Naive thymus-derived CD4-positive, alpha-beta T cell (primary cell): Measurements from ENCODE around the gene TMCC2. TPM values are rescaled to one million over a fixed set of nuclear protein-coding genes. Genes with fewer than 3 reads are reported as not detected.
A peak's percentile ranks its signal among the peaks of the same experiment; 100 is the strongest.
"Not testable (repeated sequence)": the region's sequence is repeated elsewhere in the genome, so short reads cannot be mapped to it uniquely, and the experiment has no call there.

Source experiments
- ATAC-seq: fragments of 150-1000 bp; cut with Tn5 transposase; 2 replicates; pipeline ENCODE4 v1.10.0; 2021; ENCODE audit warnings: mild to moderate bottlenecking, moderate library complexity
- CTCF ChIA-PET: fragments of 350-600 bp; sonication (Branson Sonifier 250); formaldehyde crosslinking; loops from one replicate; lab custom pipeline; 2021; ENCODE audit warnings: antibody characterized with exemption; lab: Charles Lee
- POLR2A ChIA-PET: fragments of 350-600 bp; sonication (Branson Sonifier 250); formaldehyde crosslinking; loops from one replicate; lab custom pipeline; 2021; ENCODE audit warnings: antibody characterized with exemption, inconsistent platforms; lab: Charles Lee
- DNase-seq, 9 donors: peaks; one replicate each; pipeline versions ENCODE4 v3.0.0 to v3.0.0-alpha.2; 2020 to 2022; ENCODE audit warnings: mixed read lengths in 1 of 9
- H3K27ac ChIP-seq: one replicate; pipeline ENCODE4 v1.7.0; 2013; ENCODE audit warnings: mild to moderate bottlenecking, low read depth, low read length, moderate library complexity
- H3K27me3 ChIP-seq, 2 donors: one replicate each; pipeline ENCODE4 v1.7.0; 2013; ENCODE audit warnings: low read length in 2 of 2, mild to moderate bottlenecking in 2 of 2, moderate library complexity in 2 of 2; ENCODE audit not compliant: control insufficient read depth in 2 of 2, insufficient read depth in 2 of 2
- H3K36me3 ChIP-seq, 3 experiments: 1 replicate in 2 of 3; 2 replicates in 1 of 3; pipeline ENCODE4 v1.7.0; 2013; ENCODE audit warnings: low read length in 3 of 3, mild to moderate bottlenecking in 3 of 3, moderate library complexity in 1 of 3; ENCODE audit not compliant: insufficient read depth in 3 of 3, control insufficient read depth in 2 of 3
- H3K4me1 ChIP-seq, 2 donors: one replicate each; pipeline ENCODE4 v1.7.0; 2013; ENCODE audit warnings: low read length in 2 of 2, mild to moderate bottlenecking in 2 of 2, moderate library complexity in 1 of 2; ENCODE audit not compliant: control insufficient read depth in 2 of 2, insufficient read depth in 2 of 2
- H3K4me3 ChIP-seq: 2 replicates; pipeline ENCODE4 v1.7.0; 2013; ENCODE audit warnings: mild to moderate bottlenecking, low read length
- H3K9me3 ChIP-seq, 3 experiments: 1 replicate in 2 of 3; 2 replicates in 1 of 3; pipeline ENCODE4 v1.7.0; 2013; ENCODE audit warnings: low read length in 3 of 3; ENCODE audit not compliant: control insufficient read depth in 2 of 3
- H3K27ac Mint-ChIP-seq, 9 donors: one replicate each; pipeline ENCODE4 v1.8.0; 2020 to 2022; ENCODE audit warnings: mixed read lengths in 9 of 9, mild to moderate bottlenecking in 8 of 9, moderate library complexity in 5 of 9, inconsistent platforms in 2 of 9
- H3K27me3 Mint-ChIP-seq, 5 donors: one replicate each; pipeline ENCODE4 v1.8.0; 2021 to 2022; ENCODE audit warnings: mixed read lengths in 5 of 5, mild to moderate bottlenecking in 1 of 5
- H3K36me3 Mint-ChIP-seq, 5 donors: one replicate each; pipeline ENCODE4 v1.8.0; 2020 to 2022; ENCODE audit warnings: mixed read lengths in 5 of 5, mild to moderate bottlenecking in 3 of 5, inconsistent platforms in 1 of 5
- H3K4me1 Mint-ChIP-seq, 7 donors: one replicate each; pipeline ENCODE4 v1.8.0; 2020 to 2022; ENCODE audit warnings: mixed read lengths in 7 of 7, mild to moderate bottlenecking in 3 of 7, inconsistent platforms in 1 of 7
- H3K4me3 Mint-ChIP-seq, 10 donors: one replicate each; pipeline ENCODE4 v1.8.0; 2020 to 2022; ENCODE audit warnings: mild to moderate bottlenecking in 10 of 10, mixed read lengths in 10 of 10, moderate library complexity in 6 of 10, inconsistent platforms in 2 of 10
- H3K9me3 Mint-ChIP-seq, 11 donors: one replicate each; pipeline ENCODE4 v1.8.0; 2020 to 2022; ENCODE audit warnings: mixed read lengths in 11 of 11, mild to moderate bottlenecking in 4 of 11, inconsistent platforms in 1 of 11, moderate library complexity in 1 of 11
- intact Hi-C, 2 donors: fragments of 100-400 bp; cut with micrococcal nuclease; formaldehyde crosslinking; loops; one replicate each; pipeline ENCODE4 v1.15.1; 2023
- polyA plus RNA-seq, 2 donors: library from polyadenylated mRNA; unstranded; fragments of 300-500 nt; fragmentation: Illumina TruSeq; gene quantifications; one replicate each; pipeline ENCODE4 v1.2.3, GENCODE V29; 2021
- total RNA-seq, 6 experiments: library from RNA in 5 of 6; stranded (reverse) in 5 of 6; gene quantifications; 1 replicate in 5 of 6; 2 replicates in 1 of 6; pipeline ENCODE4 v1.2.3 and lab custom pipeline; 2021 to 2026

TMCC2 gene
- total and polyA plus RNA-seq, 7 experiments from 2014 or later: 0.30 to 3.6 (median 1.3) TPM

DNA sequence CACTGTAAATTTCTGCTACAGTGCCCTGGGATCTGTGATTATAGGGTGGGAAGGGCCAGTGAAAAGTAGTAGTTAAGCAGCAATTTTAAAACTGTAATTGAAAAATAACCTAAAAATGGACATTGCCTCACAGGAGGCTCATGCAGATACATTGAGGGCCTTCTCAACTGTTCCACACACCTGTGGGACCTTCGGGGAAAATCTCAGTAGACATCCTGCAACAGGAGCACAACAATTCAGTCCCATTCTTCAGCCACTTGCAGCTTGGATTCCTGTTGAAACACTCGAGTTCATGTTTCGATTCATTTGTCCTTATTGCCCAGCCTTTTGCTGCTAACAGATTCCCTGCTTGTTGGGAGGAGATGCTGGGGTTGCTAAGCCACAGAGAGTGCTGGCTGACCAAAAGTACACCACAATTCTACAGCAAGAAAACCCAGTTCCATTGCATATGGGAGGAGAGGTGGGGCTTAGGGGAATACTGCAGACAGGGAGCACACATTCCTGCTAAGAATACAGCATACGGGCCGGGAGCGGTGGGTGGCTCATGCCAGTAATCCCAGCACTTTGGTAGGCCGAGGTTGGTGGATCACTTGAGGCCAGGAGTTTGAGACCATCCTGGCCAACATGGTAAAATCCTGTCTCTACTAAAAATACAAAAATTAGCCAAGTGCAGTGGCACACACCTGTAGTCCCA lies 4.5 kb downstream of the TMCC2 start:
- ATAC-seq (no peak), DNase-seq (no peak)
- ChIA-PET CTCF (interaction anchor here (0.8 to 5.9 kb wide), 2 partner anchors 22 kb away, joined by 3 to 89 read pairs; no protein-coding TSS in a partner anchor), POLR2A (no interaction called here)
- Histone ChIP-seq H3K27ac (no peak overlapping the region), H3K4me3 (no peak overlapping the region), H3K36me3 (no peaks in the 10 kb centered on the region), H3K4me1 (peaks cover 10% of the 10 kb centered on the region in 2 donors), H3K27me3 (no peaks in the 10 kb centered on the region), H3K9me3 (no peaks in the 10 kb centered on the region)
- no peaks in the 10 kb centered on the region for H3K36me3 Mint-ChIP-seq
- H3K27ac Mint-ChIP-seq: no peak overlapping the region
- H3K27me3 Mint-ChIP-seq: peaks cover 0 to 6% (median 2%) of the 10 kb centered on the region in 5 donors
- peaks cover 10 to 56% (median 17%) of the 10 kb centered on the region in 7 donors for H3K4me1 Mint-ChIP-seq
- H3K4me3 Mint-ChIP-seq: peak overlapping the region in 1 of 10 donors; percentile 31
- H3K9me3 Mint-ChIP-seq: no peaks in the 10 kb centered on the region
- intact Hi-C loops: no loop called here

DNA sequence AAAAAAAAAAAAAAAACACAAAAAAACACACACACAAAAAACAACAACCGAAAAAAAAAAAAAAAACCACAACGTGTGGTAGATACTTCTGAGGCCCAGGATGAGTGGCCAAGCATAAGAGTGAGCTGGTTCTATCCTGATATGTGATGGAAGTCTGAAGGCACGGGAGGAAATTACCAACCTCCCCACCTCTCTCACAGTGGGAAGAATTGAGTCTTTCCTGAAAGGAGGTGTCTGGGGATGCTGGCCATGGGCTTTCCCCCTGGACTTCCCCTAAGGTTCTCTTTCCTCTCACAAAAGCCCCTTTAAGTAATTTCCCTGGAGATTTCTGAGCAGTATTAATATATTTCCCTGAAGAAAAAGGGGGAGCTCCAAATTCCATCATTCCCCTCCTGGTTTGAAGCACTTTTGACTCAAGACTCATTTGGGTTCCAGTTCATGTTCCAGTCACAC lies 5.2 kb downstream of the TMCC2 start:
- peak overlapping the region in 1 of 10 donors; percentile 28 for H3K4me3 Mint-ChIP-seq
- Histone ChIP-seq H3K27me3 (no peaks in the 10 kb centered on the region), H3K36me3 (no peaks in the 10 kb centered on the region), H3K4me3 (no peak overlapping the region), H3K9me3 (no peaks in the 10 kb centered on the region), H3K4me1 (peaks cover 9 to 10% of the 10 kb centered on the region in 2 donors), H3K27ac (no peak overlapping the region)
- H3K27ac Mint-ChIP-seq: peak overlapping the region in 1 of 9 donors; percentile 11
- ChIA-PET POLR2A (no interaction called here), CTCF (interaction anchor here (0.8 kb wide), 1 partner anchor 21 kb away, joined by 3 read pairs; no protein-coding TSS in a partner anchor)
- H3K27me3 Mint-ChIP-seq: peaks cover 0 to 5% (median 3%) of the 10 kb centered on the region in 5 donors
- ATAC-seq (no peak), DNase-seq (no peak)
- no peaks in the 10 kb centered on the region for H3K36me3 Mint-ChIP-seq
- intact Hi-C loops: no loop called here
- H3K9me3 Mint-ChIP-seq: no peaks in the 10 kb centered on the region
- peaks cover 10 to 59% (median 21%) of the 10 kb centered on the region in 7 donors for H3K4me1 Mint-ChIP-seq

DNA sequence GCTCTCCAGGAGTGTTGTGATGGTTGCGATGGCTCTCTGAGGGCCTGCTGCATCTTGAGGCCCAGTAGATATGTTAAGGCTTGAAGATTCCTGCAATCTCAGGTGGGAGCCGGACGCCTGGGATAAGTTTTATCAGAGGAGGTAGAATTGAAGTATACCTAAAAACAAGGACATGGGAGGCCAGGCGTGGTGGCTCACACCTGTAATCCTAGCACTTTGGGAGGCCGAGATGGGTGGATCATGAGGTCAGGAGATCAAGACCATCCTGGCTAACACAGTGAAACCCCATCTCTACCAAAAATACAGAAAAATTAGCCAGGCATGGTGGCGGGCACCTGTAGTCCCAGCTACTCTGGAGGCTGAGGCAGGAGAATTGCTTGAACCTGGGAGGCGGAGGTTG lies 6.2 kb downstream of the TMCC2 start:
- DNase-seq, intact Hi-C loops, H3K4me3 Mint-ChIP-seq, H3K36me3 ChIP-seq, H3K36me3 Mint-ChIP-seq, ATAC-seq, H3K4me3 ChIP-seq, H3K27ac ChIP-seq, H3K4me1 ChIP-seq, H3K9me3 Mint-ChIP-seq, H3K9me3 ChIP-seq, H3K27ac Mint-ChIP-seq, H3K27me3 Mint-ChIP-seq, H3K27me3 ChIP-seq: not testable (repeated sequence)
- CTCF ChIA-PET: interaction anchor here (0.6 kb wide), 1 partner anchor 477 kb away, joined by 3 read pairs; no protein-coding TSS in a partner anchor
- H3K4me1 Mint-ChIP-seq: peaks cover 5 to 57% (median 23%) of the 10 kb centered on the region in 7 donors
- POLR2A ChIA-PET: interaction anchor here (0.6 kb wide), 1 partner anchor 120 kb away, joined by 3 read pairs; no protein-coding TSS in a partner anchor

DNA sequence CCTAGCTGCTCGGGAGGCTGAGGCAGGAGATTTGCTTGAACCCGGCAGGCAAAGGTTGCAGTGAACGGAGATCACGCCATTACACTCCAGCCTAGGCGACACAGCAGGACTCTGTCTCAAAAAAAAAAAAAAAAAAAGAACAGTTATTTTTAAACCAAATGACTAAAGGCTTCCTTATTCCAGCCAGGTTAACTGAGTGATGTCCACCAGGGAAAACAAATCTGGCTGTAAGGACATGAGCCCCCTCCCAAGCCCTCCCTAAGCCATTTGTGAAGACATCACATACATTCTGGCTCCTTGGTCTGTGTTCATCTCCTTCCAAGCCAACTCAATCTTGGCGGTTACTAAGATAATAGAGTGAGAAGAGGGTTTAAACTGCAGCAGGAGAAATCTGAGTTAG lies 8.2 kb downstream of the TMCC2 start:
- no peak overlapping the region for H3K27ac Mint-ChIP-seq
- POLR2A ChIA-PET: no interaction called here
- intact Hi-C loops: no loop called here

DNA sequence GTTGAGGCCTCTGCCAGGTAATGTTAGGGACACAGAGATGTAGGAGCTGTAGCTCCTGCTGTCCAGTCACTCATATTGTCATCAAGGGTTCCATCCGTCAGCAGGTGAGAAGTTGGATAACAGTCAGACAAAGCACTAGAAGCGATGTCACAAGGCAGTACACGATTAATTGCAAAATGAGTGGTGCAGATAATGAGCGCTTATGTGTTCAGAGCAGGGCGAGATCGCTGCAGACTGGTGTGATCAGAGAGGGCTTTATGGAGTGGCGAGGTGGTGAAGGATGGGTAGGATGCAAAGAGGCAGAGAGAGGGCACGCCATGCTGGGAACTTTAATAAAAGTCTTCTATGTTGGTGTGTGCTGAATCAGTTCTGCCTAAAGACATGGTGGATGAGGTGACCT lies 8.8 kb downstream of the TMCC2 start:
- ChIA-PET CTCF (no interaction called here), POLR2A (no interaction called here)
- Histone ChIP-seq H3K4me1 (no peaks in the 10 kb centered on the region), H3K4me3 (no peak overlapping the region), H3K9me3 (no peaks in the 10 kb centered on the region), H3K36me3 (no peaks in the 10 kb centered on the region), H3K27ac (no peak overlapping the region), H3K27me3 (no peaks in the 10 kb centered on the region)
- Mint-ChIP-seq H3K9me3 (no peaks in the 10 kb centered on the region), H3K4me1 (peaks cover 3 to 35% (median 12%) of the 10 kb centered on the region in 7 donors), H3K36me3 (peaks cover 0 to 5% (median 0%) of the 10 kb centered on the region in 5 donors), H3K27ac (peak overlapping the region in 1 of 9 donors; percentile 48), H3K27me3 (peaks cover 0 to 9% (median 0%) of the 10 kb centered on the region in 5 donors), H3K4me3 (no peak overlapping the region)
- DNase-seq: no peak
- ATAC-seq: no peak
- intact Hi-C loops: no loop called here

More for the DNA sequence above, 8.2 kb downstream of the TMCC2 start:
- no peaks in the 10 kb centered on the region for H3K4me1 ChIP-seq
- Mint-ChIP-seq H3K9me3 (no peaks in the 10 kb centered on the region), H3K27me3 (peaks cover 0 to 9% (median 0%) of the 10 kb centered on the region in 5 donors), H3K4me1 (peaks cover 3 to 39% (median 12%) of the 10 kb centered on the region in 7 donors), H3K4me3 (no peak overlapping the region), H3K36me3 (no peaks in the 10 kb centered on the region)
- ATAC-seq (no peak), DNase-seq (no peak)
- H3K27me3 ChIP-seq: no peaks in the 10 kb centered on the region
- no peak overlapping the region for H3K27ac ChIP-seq
- no peaks in the 10 kb centered on the region for H3K9me3 ChIP-seq
- no peak overlapping the region for H3K4me3 ChIP-seq
- CTCF ChIA-PET: interaction anchor here (0.7 kb wide), 1 partner anchor 163 kb away, joined by 3 read pairs; no protein-coding TSS in a partner anchor
- no peaks in the 10 kb centered on the region for H3K36me3 ChIP-seq

DNA sequence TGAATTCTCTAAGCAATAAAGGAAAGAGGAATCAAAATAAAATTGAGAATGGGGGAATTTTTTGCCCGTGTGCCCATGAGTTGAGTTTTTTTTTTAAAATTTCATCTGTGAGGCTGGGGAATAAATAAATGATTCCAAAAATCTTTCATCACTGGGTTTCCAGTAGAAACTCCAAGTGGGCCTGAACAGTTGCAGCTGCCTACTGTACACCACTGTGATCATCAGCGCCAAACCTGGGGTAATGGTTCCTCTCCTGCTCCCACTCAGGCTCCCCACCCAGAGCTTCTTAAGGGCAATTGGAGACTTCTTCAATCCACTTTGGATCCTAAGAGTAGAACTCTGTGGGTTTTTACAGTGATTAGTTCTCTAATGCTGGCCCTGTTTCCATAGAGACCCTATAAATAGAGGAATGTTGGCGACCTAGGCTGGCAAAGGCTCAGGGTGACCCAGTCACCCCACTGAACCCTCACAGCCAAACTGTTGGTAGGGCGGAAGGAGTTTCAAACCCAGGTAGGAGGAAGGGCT lies 9.3 kb downstream of the TMCC2 start:
- Mint-ChIP-seq H3K4me3 (peak overlapping the region in 1 of 10 donors; percentile 44), H3K4me1 (peaks cover 3 to 31% (median 12%) of the 10 kb centered on the region in 7 donors), H3K9me3 (no peaks in the 10 kb centered on the region), H3K27me3 (peaks cover 0 to 9% (median 0%) of the 10 kb centered on the region in 5 donors), H3K36me3 (peaks cover 0 to 5% (median 0%) of the 10 kb centered on the region in 5 donors), H3K27ac (peak overlapping the region in 1 of 9 donors; percentile 74)
- Histone ChIP-seq H3K4me1 (no peaks in the 10 kb centered on the region), H3K4me3 (no peak overlapping the region), H3K9me3 (no peaks in the 10 kb centered on the region), H3K27me3 (no peaks in the 10 kb centered on the region), H3K36me3 (no peaks in the 10 kb centered on the region), H3K27ac (no peak overlapping the region)
- DNase-seq (no peak), ATAC-seq (no peak)
- intact Hi-C loops: no loop called here
- POLR2A ChIA-PET: interaction anchor here (1.1 kb wide), 1 partner anchor 10 kb away, joined by 3 read pairs; no protein-coding TSS in a partner anchor
- CTCF ChIA-PET: interaction anchor here (0.7 to 1.5 kb wide), 2 partner anchors 7 to 23 kb away, joined by 3 to 4 read pairs; no protein-coding TSS in a partner anchor
